B cell (primary cell): ENCODE measurements around the gene KRTAP2-2. TPM values are rescaled to one million over a fixed set of nuclear protein-coding genes. Genes with fewer than 3 reads are reported as not detected.

Experiments used
- ATAC-seq: fragments of 200-7000 bp; cut with Tn5 transposase; one replicate; pipeline ENCODE4 v1.10.0; 2021; ENCODE audit warnings: low read depth, mild to moderate bottlenecking, moderate number of reproducible peaks, moderate library complexity
- CTCF ChIA-PET: fragments of 350-600 bp; sonication (Branson Sonifier 250); formaldehyde crosslinking; loops from one replicate; lab custom pipeline; 2021; ENCODE audit warnings: antibody characterized with exemption, inconsistent platforms; lab: Charles Lee
- POLR2A ChIA-PET: fragments of 350-600 bp; sonication (Branson Sonifier 250); formaldehyde crosslinking; loops from one replicate; lab custom pipeline; 2021; ENCODE audit warnings: antibody characterized with exemption; lab: Charles Lee
- DNase-seq: peaks from one replicate; pipeline ENCODE4 v3.0.0; 2013
- H2AFZ ChIP-seq: 2 replicates; pipeline ENCODE4 v1.6.1; 2012; ENCODE audit warnings: mild to moderate bottlenecking, low read depth, low read length; ENCODE audit not compliant: insufficient read depth, poor library complexity, severe bottlenecking
- H3K27ac ChIP-seq, 2 donors: 1 replicate in 1 of 2; 2 replicates in 1 of 2; pipeline ENCODE4 v1.5.1; 2012 to 2013; ENCODE audit warnings: low read length in 2 of 2, mild to moderate bottlenecking in 2 of 2, moderate library complexity in 1 of 2
- H3K27me3 ChIP-seq, 4 experiments: fragments of 200-600 bp in 1 of 4; sonication (generic) in 1 of 4; replicated peaks in 1 of 4; 1 replicate in 2 of 4; 2 replicates in 2 of 4; pipeline versions ENCODE4 v1.6.1 to v1.7.0; 2013 to 2016; ENCODE audit warnings: low read length in 3 of 4, mild to moderate bottlenecking in 2 of 4, mixed read lengths in 1 of 4, moderate library complexity in 1 of 4; ENCODE audit not compliant: insufficient read depth in 4 of 4, control insufficient read depth in 3 of 4; ENCODE audit errors: control extremely low read depth in 1 of 4
- H3K36me3 ChIP-seq, 2 experiments: replicated peaks in 1 of 2; 1 replicate in 1 of 2; 2 replicates in 1 of 2; pipeline versions ENCODE4 v1.6.1 to v1.7.1; 2013; ENCODE audit warnings: low read length in 1 of 2; ENCODE audit not compliant: insufficient read depth in 2 of 2, control insufficient read depth in 1 of 2; ENCODE audit errors: control extremely low read depth in 1 of 2, extremely low read depth in 1 of 2
- H3K4me1 ChIP-seq, 2 donors: fragments of 200-600 bp in 1 of 2; sonication (generic) in 1 of 2; 1 replicate in 1 of 2; 2 replicates in 1 of 2; pipeline versions ENCODE4 v1.5.1 to v1.6.1; 2013 to 2017; ENCODE audit warnings: low read length in 2 of 2; ENCODE audit not compliant: control insufficient read depth in 2 of 2, insufficient read depth in 2 of 2
- H3K4me2 ChIP-seq: replicated peaks from 2 replicates; pipeline ENCODE3; 2012; ENCODE audit warnings: mild to moderate bottlenecking, low read depth, low read length; ENCODE audit not compliant: poor library complexity, severe bottlenecking
- H3K4me3 ChIP-seq, 5 experiments: fragments of 200-600 bp in 1 of 5; sonication (generic) in 1 of 5; 1 replicate in 3 of 5; 2 replicates in 2 of 5; pipeline versions ENCODE4 v1.5.1 to v1.7.0; 2011 to 2016; ENCODE audit warnings: low read length in 4 of 5, mild to moderate bottlenecking in 4 of 5, low read depth in 2 of 5, control low read depth in 1 of 5, moderate library complexity in 1 of 5; ENCODE audit not compliant: insufficient read depth in 1 of 5; ENCODE audit errors: control extremely low read depth in 1 of 5, extremely low read depth in 1 of 5
- H3K79me2 ChIP-seq: fragments of 200-600 bp; sonication (generic); one replicate; pipeline ENCODE4 v1.6.0; 2016; ENCODE audit warnings: low read length; ENCODE audit not compliant: control insufficient read depth, insufficient read depth
- H3K9ac ChIP-seq: fragments of 200-600 bp; sonication (generic); 2 replicates; pipeline ENCODE4 v1.6.1; 2017; ENCODE audit warnings: mild to moderate bottlenecking, low read length, moderate library complexity
- H3K9me3 ChIP-seq, 3 donors: one replicate each; pipeline versions ENCODE4 v1.6.1 to v1.7.1; 2013; ENCODE audit warnings: low read length in 2 of 3; ENCODE audit not compliant: control insufficient read depth in 2 of 3, insufficient read depth in 1 of 3; ENCODE audit errors: control extremely low read depth in 1 of 3
- H4K20me1 ChIP-seq: 2 replicates; pipeline ENCODE4 v1.6.0; 2012; ENCODE audit warnings: mild to moderate bottlenecking, low read length; ENCODE audit not compliant: insufficient read depth, control insufficient read depth, poor library complexity, severe bottlenecking
- H3K27ac Mint-ChIP-seq: one replicate; pipeline ENCODE4 v1.8.0; 2021; ENCODE audit warnings: mixed read lengths
- H3K27me3 Mint-ChIP-seq: one replicate; pipeline ENCODE4 v1.8.0; 2021; ENCODE audit warnings: mixed read lengths
- H3K4me1 Mint-ChIP-seq: one replicate; pipeline ENCODE4 v1.8.0; 2021; ENCODE audit warnings: mixed read lengths
- H3K4me3 Mint-ChIP-seq: one replicate; pipeline ENCODE4 v1.8.0; 2021; ENCODE audit warnings: mixed read lengths
- H3K9me3 Mint-ChIP-seq: one replicate; pipeline ENCODE4 v1.8.0; 2022; ENCODE audit warnings: mixed read lengths; ENCODE audit not compliant: insufficient read depth
- CTCF ChIP-seq: fragments of 200-600 bp; IDR thresholded peaks from one replicate; pipeline ENCODE4 v1.8.0; 2022; ENCODE audit warnings: antibody characterized with exemption, mild to moderate bottlenecking
- EZH2 ChIP-seq: IDR thresholded peaks from 2 replicates; pipeline ENCODE4 v1.6.1; 2012; ENCODE audit warnings: borderline replicate concordance, low read depth, mild to moderate bottlenecking, moderate library complexity, low read length; ENCODE audit not compliant: insufficient read depth, poor library complexity, severe bottlenecking
- WGBS: methylation state at CpG from one replicate; pipeline ENCODE4 v1.1.5; 2013; ENCODE audit warnings: missing lambda C conversion rate; ENCODE audit not compliant: insufficient coverage; 5-methylcytosine and 5-hydroxymethylcytosine counted together
- intact Hi-C: fragments of 100-400 bp; cut with micrococcal nuclease; formaldehyde crosslinking; loops from one replicate; pipeline ENCODE4 v1.10.0; 2022
- polyA plus RNA-seq: library from polyadenylated mRNA; depleted of rRNA; stranded (reverse); fragments of >200 nt; gene quantifications from 2 replicates; pipeline ENCODE4 v1.2.3, GENCODE V29; 2012
- total RNA-seq, 2 donors: library from RNA; stranded (reverse); fragments of 120-200 nt in 1 of 2; gene quantifications; 1 replicate in 1 of 2; 2 replicates in 1 of 2; pipeline versions ENCODE4 v1.2.3 to v1.2.4, GENCODE V29; 2013 to 2022

The KRTAP2-2 gene
- total and polyA plus RNA-seq, 2 donors (not counting 1 experiment from before 2014, with no cell fraction given), result not detected

DNA sequence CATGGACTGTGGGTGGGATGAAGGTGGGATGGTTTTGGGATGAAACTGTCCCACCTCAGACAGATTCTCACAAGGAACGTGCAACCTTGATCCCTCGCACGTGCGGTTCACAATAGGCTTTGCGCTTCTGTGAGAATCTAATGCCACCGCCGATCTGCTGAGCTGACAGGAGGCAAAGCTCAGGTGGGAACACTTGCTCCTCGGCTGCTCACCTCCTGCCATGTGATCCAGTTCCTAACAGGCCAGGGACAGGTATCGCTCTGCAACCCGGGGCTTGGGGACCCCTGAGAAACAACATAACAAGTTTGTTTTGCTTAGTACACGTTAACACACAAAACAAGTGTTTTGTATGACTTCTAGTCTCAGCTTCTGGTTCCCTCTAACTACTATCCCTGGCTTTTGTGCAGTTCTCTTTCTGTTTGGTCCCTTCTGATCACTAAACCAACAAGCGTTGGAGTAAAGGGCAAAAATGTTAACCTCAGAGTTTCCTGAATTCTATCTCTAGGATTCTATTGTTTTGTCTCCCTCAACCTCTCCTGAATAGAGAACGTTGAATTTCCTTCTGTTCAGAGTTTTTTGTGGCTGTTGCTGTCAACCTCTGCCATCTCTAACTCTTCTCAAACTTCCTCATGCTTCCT, 38.3 kb downstream of the KRTAP2-2 start:
- H3K4me2 ChIP-seq, result no peak overlapping the region
- no peaks in the 10 kb centered on the region for H3K36me3 ChIP-seq
- TF ChIP-seq EZH2 (no peak), CTCF (no peak)
- H3K27ac Mint-ChIP-seq, result no peak overlapping the region
- no peaks in the 10 kb centered on the region for H3K27me3 ChIP-seq
- no peak overlapping the region for H3K4me3 ChIP-seq
- intact Hi-C loops, result no loop called here
- no peaks in the 10 kb centered on the region for H4K20me1 ChIP-seq
- H3K27ac ChIP-seq, result no peak overlapping the region
- peaks cover 0 to 5% (median 0%) of the 10 kb centered on the region in 3 donors for H3K9me3 ChIP-seq
- no peak overlapping the region for H3K4me3 Mint-ChIP-seq
- no peaks in the 10 kb centered on the region for H3K4me1 ChIP-seq
- H3K4me1 Mint-ChIP-seq, result no peaks in the 10 kb centered on the region
- 88% methylated on average over 12 of the region's 13 CpGs for WGBS
- H3K9me3 Mint-ChIP-seq, result peaks cover 3% of the 10 kb centered on the region
- H3K27me3 Mint-ChIP-seq, result peaks cover 21% of the 10 kb centered on the region
- ChIA-PET POLR2A (no interaction called here), CTCF (no interaction called here)
- ATAC-seq (no peak), DNase-seq (no peak)
- H2AFZ ChIP-seq, result no peak overlapping the region
- no peaks in the 10 kb centered on the region for H3K79me2 ChIP-seq
- H3K9ac ChIP-seq, result no peak overlapping the region

GRCh38 chr17:41015454-41015853, 39.6 kb downstream of the KRTAP2-2 start:
- Histone ChIP-seq H3K9ac (no peak overlapping the region), H3K4me1 (no peaks in the 10 kb centered on the region), H3K27ac (no peak overlapping the region), H3K79me2 (no peaks in the 10 kb centered on the region), H3K4me3 (no peak overlapping the region), H3K4me2 (no peak overlapping the region), H4K20me1 (no peaks in the 10 kb centered on the region), H3K36me3 (no peaks in the 10 kb centered on the region), H3K27me3 (no peaks in the 10 kb centered on the region), H3K9me3 (no peaks in the 10 kb centered on the region), H2AFZ (no peak overlapping the region)
- POLR2A ChIA-PET, result no interaction called here
- intact Hi-C loops, result no loop called here
- Mint-ChIP-seq H3K4me1 (no peaks in the 10 kb centered on the region), H3K27ac (no peak overlapping the region), H3K4me3 (no peak overlapping the region), H3K27me3 (peaks cover 14% of the 10 kb centered on the region), H3K9me3 (no peaks in the 10 kb centered on the region)
- 89% methylated on average over 4 of the region's 7 CpGs for WGBS
- DNase-seq (no peak), ATAC-seq (no peak)
- CTCF ChIA-PET, result no interaction called here
- TF ChIP-seq CTCF (no peak), EZH2 (no peak)
